Transverse colon (tissue), 4 donors: ENCODE data around the gene PIH1D1. TPM values are rescaled to one million over a fixed set of nuclear protein-coding genes. Genes with fewer than 3 reads are reported as not detected.

ENCODE experiments used
- DNase-seq: peaks from one replicate; pipeline ENCODE4 v3.0.0-alpha.2; 2019
- H3K27ac ChIP-seq, 4 donors: fragments of 200-600 bp; sonication (generic); 2 replicates each; pipeline ENCODE4 v1.5.1; 2016 to 2018; ENCODE audit warnings: inconsistent platforms in 4 of 4
- H3K27me3 ChIP-seq: fragments of 200-600 bp; sonication (generic); 2 replicates; pipeline ENCODE4 v1.5.1; 2017; ENCODE audit warnings: inconsistent platforms
- H3K36me3 ChIP-seq, 4 donors: fragments of 200-600 bp; sonication (generic); 2 replicates each; pipeline ENCODE4 v1.5.1; 2017 to 2019; ENCODE audit warnings: inconsistent platforms in 4 of 4
- H3K4me1 ChIP-seq, 4 donors: fragments of 200-600 bp; sonication (generic); 2 replicates each; pipeline ENCODE4 v1.5.1; 2017 to 2020; ENCODE audit warnings: inconsistent platforms in 4 of 4
- H3K4me3 ChIP-seq, 4 donors: fragments of 200-600 bp; sonication (generic); 1 replicate in 1 of 4; 2 replicates in 3 of 4; pipeline versions ENCODE4 v1.5.1 to v1.6.1; 2017 to 2019; ENCODE audit warnings: inconsistent platforms in 4 of 4
- H3K9me3 ChIP-seq, 2 donors: fragments of 200-600 bp; sonication (generic); 2 replicates each; pipeline ENCODE4 v1.5.1; 2017 to 2019; ENCODE audit warnings: inconsistent platforms in 2 of 2
- CTCF ChIP-seq, 5 experiments: fragments of 200-600 bp in 3 of 5; fragments of 450-650 bp in 2 of 5; sonication (generic) in 3 of 5; IDR thresholded peaks; 1 replicate in 2 of 5; 2 replicates in 3 of 5; pipeline ENCODE4 v1.5.1; 2016 to 2017; ENCODE audit warnings: antibody characterized with exemption in 5 of 5, inconsistent platforms in 3 of 5, mild to moderate bottlenecking in 2 of 5, moderate library complexity in 1 of 5
- EP300 ChIP-seq: sonication (generic); formaldehyde crosslinking; IDR thresholded peaks from one replicate; pipeline ENCODE4 v1.6.1; 2017; ENCODE audit warnings: antibody characterized with exemption, low read depth
- POLR2A ChIP-seq: fragments of 450-650 bp; IDR thresholded peaks from one replicate; pipeline ENCODE4 v1.6.1; 2016; ENCODE audit warnings: antibody characterized with exemption, mild to moderate bottlenecking, moderate library complexity
- POLR2AphosphoS5 ChIP-seq, 3 donors: sonication (generic); formaldehyde crosslinking; IDR thresholded peaks; one replicate each; pipeline ENCODE4 v1.6.1; 2016; ENCODE audit warnings: antibody characterized with exemption in 3 of 3
- WGBS, 2 donors: methylation state at CpG; one replicate each; pipeline ENCODE4 v1.1.5; 2018; ENCODE audit warnings: low coverage in 1 of 2; 5-methylcytosine and 5-hydroxymethylcytosine counted together
- in situ Hi-C, 4 donors: fragments of 200-750 bp; cut with MboI; loops; one replicate each; pipeline versions ENCODE4 v1.15.0 to v1.15.1; 2017; ENCODE audit warnings: low sequenced_read_pairs in 3 of 4, low pct_ligation_motif_present in 1 of 4, low pct_unique_long_range_greater_than_20kb in 1 of 4
- intact Hi-C: fragments of 100-400 bp; cut with DNase I; formaldehyde crosslinking; loops from one replicate; pipeline ENCODE4 v1.15.1; 2023; ENCODE audit warnings: low total_unique reads
- total RNA-seq, 4 donors: library from RNA; depleted of rRNA; stranded (reverse); fragments of >200 nt; gene quantifications; one replicate each; pipeline ENCODE4 v1.1.0, GENCODE V29; 2016

Gene PIH1D1
- total RNA-seq, 4 donors from 2014 or later, result 52.7 to 105 (median 90.4) TPM

GRCh38 chr19:49441210-49441959, 10.2 kb downstream of the PIH1D1 start, which contains the start of gene SLC17A7:
TSS of gene SLC17A7 (minus strand) at chr19:49441527. CDS start at chr19:49441379, 148 bp downstream.
- H3K4me3 ChIP-seq, result peak within 1 kb of the TSS in 3 of 4 donors; percentile 16 to 64 (median 55)
- H3K9me3 ChIP-seq, result no peaks in the 10 kb centered on the region
- H3K36me3 ChIP-seq, result no peaks in the 10 kb centered on the region
- WGBS, 2 donors, result 9 to 13% methylated on average over 8 to 25 of the region's 56 CpGs
- TF ChIP-seq POLR2AphosphoS5 (IDR thresholded peaks at IDR 0.05) (no peak), POLR2A (no peak), EP300 (no peak)
- peaks cover 65% of the 10 kb centered on the region for H3K27me3 ChIP-seq
- intact Hi-C loops, result loop anchor here (5.0 to 10.0 kb wide), 2 partner anchors 49 to 217 kb away; no protein-coding TSS in a partner anchor
- in situ Hi-C loops, result loop anchor here in 2 of 4 donors (5.0 to 10.0 kb wide), 2 partner anchors 47 to 49 kb away; no protein-coding TSS in a partner anchor
- H3K27ac ChIP-seq, result peak within 1 kb of the TSS; percentile 12 to 84 (median 30)
- peak; percentile 34 for DNase-seq
- H3K4me1 ChIP-seq, result peaks cover 0 to 26% (median 5%) of the 10 kb centered on the region in 4 donors

- in situ Hi-C loops (loop anchor here in 2 of 4 donors (5.0 to 10.0 kb wide), 2 partner anchors 46 to 48 kb away; no protein-coding TSS in a partner anchor), intact Hi-C loops (loop anchor here (5.0 to 10.0 kb wide), 2 partner anchors 48 to 216 kb away; no protein-coding TSS in a partner anchor)
- TF ChIP-seq POLR2AphosphoS5 (IDR thresholded peaks at IDR 0.05) (no peak), POLR2A (no peak), CTCF (IDR thresholded peaks at IDR 0.05) (no peak), EP300 (no peak)
Observed at GRCh38 chr19:49440439-49441209, 11.0 kb downstream of the PIH1D1 start.

GRCh38 chr19:49439836-49440235, 11.8 kb downstream of the PIH1D1 start:
- WGBS, 2 donors, result 42% methylated on average over 6 of the region's 6 CpGs; no CpG with 5 or more reads in 1 of the 2 donors
- in situ Hi-C loops, result loop anchor here in 3 of 4 donors (5.0 to 10.0 kb wide), 2 partner anchors 45 to 48 kb away; no protein-coding TSS in a partner anchor

More at GRCh38 chr19:49440439-49441209, 11.0 kb downstream of the PIH1D1 start:
- H3K27ac ChIP-seq, result no peak overlapping the region
- DNase-seq, result no peak
- no peaks in the 10 kb centered on the region for H3K36me3 ChIP-seq
- 21 to 26% methylated on average over 9 to 19 of the region's 19 CpGs for WGBS, 2 donors
- peaks cover 72% of the 10 kb centered on the region for H3K27me3 ChIP-seq
- H3K9me3 ChIP-seq, result no peaks in the 10 kb centered on the region
- H3K4me3 ChIP-seq, result peak overlapping the region in 2 of 4 donors; percentile 16
- peaks cover 0 to 26% (median 5%) of the 10 kb centered on the region in 4 donors for H3K4me1 ChIP-seq

More at GRCh38 chr19:49439836-49440235, 11.8 kb downstream of the PIH1D1 start:
- Histone ChIP-seq H3K4me3 (no peak overlapping the region), H3K27ac (no peak overlapping the region), H3K27me3 (peaks cover 80% of the 10 kb centered on the region), H3K4me1 (peaks cover 0 to 21% (median 5%) of the 10 kb centered on the region in 4 donors), H3K36me3 (no peaks in the 10 kb centered on the region), H3K9me3 (no peaks in the 10 kb centered on the region)
- intact Hi-C loops, result loop anchor here (5.0 to 10.0 kb wide), 2 partner anchors 48 to 215 kb away; no protein-coding TSS in a partner anchor
- TF ChIP-seq POLR2AphosphoS5 (IDR thresholded peaks at IDR 0.05), result no peak
- no peak for TF ChIP-seq POLR2A
- no peak for TF ChIP-seq EP300
- TF ChIP-seq CTCF (IDR thresholded peaks at IDR 0.05), result no peak
- DNase-seq, result no peak
